NCI-H146 (cell line): ENCODE measurements around the gene AMELY.
"Not testable (repeated sequence)": the region's sequence is repeated elsewhere in the genome, so short reads cannot be mapped to it uniquely, and the experiment has no call there.

ENCODE experiments used
- DNase-seq: peaks from one replicate; lab custom pipeline; 2025; lab: John Stamatoyannopoulos, UW

AMELY gene, protein sequence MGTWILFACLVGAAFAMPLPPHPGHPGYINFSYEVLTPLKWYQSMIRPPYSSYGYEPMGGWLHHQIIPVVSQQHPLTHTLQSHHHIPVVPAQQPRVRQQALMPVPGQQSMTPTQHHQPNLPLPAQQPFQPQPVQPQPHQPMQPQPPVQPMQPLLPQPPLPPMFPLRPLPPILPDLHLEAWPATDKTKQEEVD

GRCh38 chrY:6911253-6911881 is at the start of gene AMELY:
Gene AMELY (minus strand): TSS chrY:6911752. CDS start chrY:6872608, 39,144 bp downstream.
- DNase-seq: no peak

- DNase-seq: no peak
These were observed 38.4 kb upstream of the AMELY start for GRCh38 chrY:6949947-6950346.

DNA sequence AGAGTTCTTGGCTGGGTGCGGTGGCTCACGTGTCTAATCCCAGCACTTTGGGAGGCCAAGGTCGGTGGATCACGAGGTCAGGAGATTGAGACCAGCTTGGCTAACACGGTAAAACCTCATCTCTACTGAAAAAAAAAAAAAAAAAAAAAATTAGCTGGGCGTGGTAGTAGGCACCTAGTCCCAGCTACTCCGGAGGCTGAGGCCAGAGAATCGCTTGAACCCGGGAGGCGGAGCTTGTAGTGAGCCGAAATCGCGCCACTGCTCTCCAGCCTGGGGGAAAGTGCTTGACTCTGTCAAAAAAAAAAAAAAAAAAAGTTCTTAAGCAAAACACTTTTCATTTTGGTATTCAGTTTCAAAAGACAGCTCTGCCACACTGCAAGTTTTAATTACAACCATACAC is 36.8 kb upstream of the AMELY start:
- no peak for DNase-seq

DNA sequence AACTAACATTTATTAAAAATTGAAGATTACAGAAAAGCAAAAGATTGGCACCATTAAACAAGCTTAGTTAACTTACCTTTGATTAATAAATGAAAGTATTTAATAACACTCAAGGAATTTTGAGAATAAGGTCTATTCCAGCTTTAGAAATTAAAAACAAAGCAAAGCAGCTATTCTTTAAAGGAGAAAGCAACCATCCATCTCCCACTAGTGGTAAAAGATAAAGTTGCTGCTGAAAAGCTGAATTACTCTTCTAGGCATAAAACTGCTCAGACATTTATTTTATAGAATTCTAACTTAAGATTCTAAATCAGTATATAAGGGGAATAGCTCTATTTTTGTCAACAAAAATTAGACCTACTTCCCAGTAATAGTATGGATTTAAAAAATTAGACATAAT is 36.1 kb upstream of the AMELY start:
- DNase-seq: no peak

DNA sequence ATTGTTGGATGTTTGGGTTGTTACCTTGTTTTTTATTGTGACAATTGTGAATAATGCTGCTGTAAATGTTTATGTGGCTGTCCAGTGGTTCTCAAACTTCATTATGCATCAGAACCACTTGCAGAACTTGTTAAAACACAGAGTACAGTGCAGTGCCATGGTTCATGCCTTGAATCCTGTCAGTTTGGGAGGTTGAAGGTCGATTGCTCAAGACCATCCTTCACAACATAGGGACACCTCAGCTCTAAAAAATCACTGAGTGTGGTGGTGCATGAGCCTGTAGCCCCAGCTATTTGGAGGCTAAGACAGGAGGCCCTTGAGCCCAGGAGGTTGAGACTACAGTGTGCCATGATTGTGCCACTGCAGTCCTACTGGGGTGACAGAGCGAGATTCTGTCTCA is 23.9 kb upstream of the AMELY start:
- no peak for DNase-seq

DNA sequence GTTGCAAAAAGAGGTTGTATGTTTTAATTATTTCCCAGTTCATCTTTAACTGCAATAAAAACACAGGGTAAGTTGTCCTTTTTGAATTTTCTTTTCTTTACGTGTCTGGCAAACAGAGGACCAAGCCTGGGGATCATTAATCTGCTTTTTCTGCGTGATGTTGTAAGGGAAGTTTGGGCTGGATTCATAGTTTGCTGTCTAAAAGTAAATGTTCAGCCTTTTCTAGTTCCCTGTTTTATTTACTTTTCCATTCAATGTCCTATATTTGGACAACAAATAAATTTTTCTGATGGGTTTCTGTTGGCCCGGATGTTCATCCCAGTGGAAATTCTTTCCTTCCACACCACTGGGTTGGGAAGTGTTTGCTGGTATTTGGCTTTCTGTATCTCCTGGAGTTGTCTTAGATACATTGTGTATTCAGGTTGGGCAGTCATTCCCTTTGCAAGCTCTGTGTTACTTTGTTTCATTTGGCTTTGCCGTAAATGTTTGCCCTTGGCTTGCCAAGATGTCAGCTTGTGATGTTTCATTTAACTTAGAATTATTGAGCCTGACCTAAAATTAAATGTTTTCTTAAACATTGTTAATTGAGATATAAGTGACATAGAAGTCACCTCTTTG is 20.3 kb upstream of the AMELY start:
- no peak for DNase-seq

GRCh38 chrY:6929237-6929636 is 17.7 kb upstream of the AMELY start:
- no peak for DNase-seq

GRCh38 chrY:6928265-6928664 is 16.7 kb upstream of the AMELY start:
- no peak for DNase-seq

GRCh38 chrY:6921061-6921460 is 9.5 kb upstream of the AMELY start:
- no peak for DNase-seq

GRCh38 chrY:6913362-6913761 is 1.8 kb upstream of the AMELY start:
- no peak for DNase-seq

DNA sequence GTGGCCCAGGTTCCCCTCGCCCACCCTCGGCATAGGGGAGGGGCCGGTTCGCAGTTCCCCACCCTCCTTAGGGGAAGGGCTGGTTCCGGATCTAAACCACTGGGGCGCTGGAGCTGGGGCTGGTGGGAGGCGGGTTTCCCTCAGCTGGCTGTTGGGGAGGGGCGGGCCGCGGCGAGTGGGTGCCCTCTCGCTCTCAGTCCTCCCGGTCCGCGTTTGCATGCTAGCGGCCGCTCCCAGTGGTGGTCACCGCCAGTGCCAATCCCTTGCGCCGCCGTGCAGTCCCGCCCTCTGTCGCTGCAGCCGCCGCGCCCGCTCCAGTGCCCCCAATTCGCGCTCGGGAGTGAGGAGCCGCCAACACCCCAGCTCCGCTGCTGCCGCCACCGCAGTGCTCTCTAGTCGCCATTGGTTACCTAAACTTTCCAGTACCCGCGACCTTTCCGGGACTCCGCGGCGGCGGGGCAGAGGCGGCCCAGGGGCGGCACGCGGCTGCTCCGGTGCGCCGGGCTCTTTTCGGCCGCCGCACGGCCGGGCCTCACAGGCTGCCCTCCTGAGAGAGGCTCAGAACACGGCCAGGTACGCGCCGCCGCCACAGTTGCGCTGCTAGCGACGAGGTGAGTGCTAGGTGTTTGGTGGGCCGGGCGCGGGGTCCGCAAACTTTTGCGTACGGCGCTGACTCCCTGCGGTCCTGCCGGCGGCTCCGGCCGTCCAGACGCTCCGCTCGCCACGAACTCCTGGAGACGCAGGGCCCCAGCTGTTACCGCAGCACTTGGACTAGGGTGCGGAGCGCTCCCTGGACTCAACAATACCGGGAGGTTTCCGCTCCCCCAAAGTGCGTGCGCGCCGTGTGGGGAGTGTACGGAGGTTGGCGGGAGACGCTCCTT is 940 bp downstream of the AMELY start, which contains the start of gene TBL1Y:
TSS of gene TBL1Y (plus strand) at position 326 of the 881 bp plus-strand sequence. CDS start 114,388 bp downstream, outside the sequence.
- no peak for DNase-seq

GRCh38 chrY:6909856-6910255 is 1.7 kb downstream of the AMELY start:
- DNase-seq: no peak

DNA sequence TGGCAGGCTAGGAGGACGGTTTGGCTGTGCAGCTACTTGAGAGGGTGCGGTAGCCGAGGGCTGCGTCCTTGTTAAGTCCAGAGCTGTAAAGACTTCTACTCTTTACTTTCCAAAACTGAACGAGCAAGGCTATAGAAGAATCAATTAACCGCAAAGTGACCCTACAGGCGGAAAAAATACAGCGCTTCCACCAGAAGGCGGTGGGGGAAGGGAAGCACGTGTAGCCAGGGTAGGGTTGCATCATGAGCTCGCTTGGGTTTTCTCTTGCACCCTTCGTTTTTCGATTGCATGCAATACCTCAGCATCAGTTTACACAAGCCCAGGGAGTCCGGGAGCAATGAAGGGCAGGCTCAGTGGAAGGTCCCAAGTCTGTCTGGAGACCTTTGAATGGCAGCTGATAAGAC is 2.4 kb downstream of the AMELY start:
- no peak for DNase-seq

GRCh38 chrY:6908021-6908420 is 3.5 kb downstream of the AMELY start:
- not testable (repeated sequence) for DNase-seq

DNA sequence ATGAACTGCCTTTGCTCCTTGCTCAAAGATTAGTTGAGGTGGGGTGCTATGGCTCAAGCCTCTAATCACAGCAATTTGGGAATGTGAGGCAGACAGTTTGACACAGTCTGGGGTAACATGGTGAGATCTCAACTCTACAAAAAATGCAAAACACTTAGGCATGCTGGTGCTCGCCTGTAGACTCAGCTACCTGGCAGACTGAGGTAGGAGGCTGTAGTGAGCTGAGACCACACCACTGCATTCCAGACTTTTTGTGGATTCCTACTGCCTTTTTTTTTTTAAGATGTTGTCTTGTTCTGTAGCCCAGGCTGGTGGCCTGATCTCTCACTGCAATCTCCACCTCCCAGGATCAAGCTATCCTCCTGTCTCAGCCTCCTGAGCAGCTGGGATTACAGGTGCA is 4.0 kb downstream of the AMELY start:
- DNase-seq: no peak

DNA sequence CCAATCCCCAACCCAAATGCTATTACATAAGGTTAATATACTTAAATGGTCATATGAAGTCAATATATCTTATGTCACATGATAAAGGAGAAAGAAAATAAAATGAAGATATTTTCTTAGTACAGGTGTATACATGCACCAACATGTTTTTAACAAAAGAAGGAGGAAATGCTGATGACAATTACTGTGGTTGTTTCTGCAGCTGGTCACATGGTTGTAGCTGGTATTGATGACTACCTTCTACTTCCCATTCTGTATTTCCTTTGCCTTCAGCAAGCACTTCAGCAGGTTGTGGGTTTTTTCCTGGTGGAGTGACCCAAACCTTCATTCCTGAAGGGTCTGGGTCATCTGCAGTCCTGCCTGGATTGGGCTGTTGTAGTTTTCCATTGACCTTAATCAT is 9.4 kb downstream of the AMELY start:
- DNase-seq: not testable (repeated sequence)

- no peak for DNase-seq
These were observed 16.3 kb downstream of the AMELY start for GRCh38 chrY:6895236-6895635.

- DNase-seq: no peak
These were observed 17.1 kb downstream of the AMELY start for GRCh38 chrY:6894496-6894895.

DNA sequence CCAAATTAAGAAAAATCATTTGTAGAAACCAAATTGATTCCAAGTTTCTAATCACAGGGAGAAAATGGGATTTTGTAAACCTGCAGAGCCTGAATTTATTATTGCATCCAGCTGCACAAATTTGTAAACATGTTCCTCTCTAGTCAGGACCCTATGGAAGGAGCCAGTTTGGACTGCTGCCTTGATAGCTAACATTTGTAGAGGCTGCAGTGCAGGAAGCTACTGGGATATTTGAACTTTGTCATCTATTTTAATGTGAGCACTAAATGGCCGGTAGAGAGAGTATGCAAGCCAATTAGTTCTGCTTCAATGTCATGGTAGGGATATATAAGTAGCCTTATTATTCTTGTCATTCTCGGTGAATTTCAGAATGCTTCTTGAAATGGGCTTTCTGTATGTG is 62.2 kb downstream of the AMELY start:
- DNase-seq: no peak

GRCh38 chrY:6842650-6843049 is 68.9 kb downstream of the AMELY start:
- DNase-seq: not testable (repeated sequence)
